Activated CD8-positive, alpha-beta T cell treated with anti-CD3 and anti-CD28 coated beads, Interleukin-2, amount 10 ng/mL, durations not matched to agents 7 days and 5 days (primary cell): ENCODE measurements around the gene HADHA. TPM values are rescaled to one million over a fixed set of nuclear protein-coding genes. Genes with fewer than 3 reads are reported as not detected.

Source experiments
- ATAC-seq: fragments of 150-1000 bp; cut with Tn5 transposase; one replicate; pipeline ENCODE4 v1.10.0; 2021; ENCODE audit warnings: moderate library complexity
- CTCF ChIA-PET: fragments of 350-600 bp; sonication (Branson Sonifier 250); formaldehyde crosslinking; loops from one replicate; lab custom pipeline; 2021; ENCODE audit warnings: antibody characterized with exemption; lab: Charles Lee
- POLR2A ChIA-PET: fragments of 350-600 bp; sonication (Branson Sonifier 250); formaldehyde crosslinking; loops from one replicate; lab custom pipeline; 2021; ENCODE audit warnings: antibody characterized with exemption; lab: Charles Lee
- DNase-seq: peaks from one replicate; pipeline ENCODE4 v3.0.0-alpha.2; 2020
- H3K27ac Mint-ChIP-seq: one replicate; pipeline ENCODE4 v1.8.0; 2021; ENCODE audit warnings: mild to moderate bottlenecking, mixed read lengths
- H3K27me3 Mint-ChIP-seq: one replicate; pipeline ENCODE4 v1.8.0; 2021; ENCODE audit warnings: low read depth, mixed read lengths
- H3K36me3 Mint-ChIP-seq: one replicate; pipeline ENCODE4 v1.8.0; 2021; ENCODE audit warnings: low read depth, mixed read lengths
- H3K4me1 Mint-ChIP-seq: one replicate; pipeline ENCODE4 v1.8.0; 2021; ENCODE audit warnings: low read depth, mixed read lengths
- H3K4me3 Mint-ChIP-seq: one replicate; pipeline ENCODE4 v1.8.0; 2021; ENCODE audit warnings: mild to moderate bottlenecking, mixed read lengths
- H3K9me3 Mint-ChIP-seq: one replicate; pipeline ENCODE4 v1.8.0; 2022; ENCODE audit warnings: mixed read lengths; ENCODE audit not compliant: insufficient read depth
- total RNA-seq, 2 experiments: library from RNA; stranded (reverse); gene quantifications; one replicate each; pipeline ENCODE4 v1.2.3, GENCODE V29; 2021

The HADHA gene
- total RNA-seq, result 100 to 1,000 TPM; 119 to 124 TPM

- Mint-ChIP-seq H3K36me3 (peaks cover 3% of the 10 kb centered on the region), H3K4me3 (peak within 1 kb of the TSS; percentile 99), H3K4me1 (peaks cover 50% of the 10 kb centered on the region), H3K27me3 (no peaks in the 10 kb centered on the region), H3K27ac (peak within 1 kb of the TSS; percentile 100), H3K9me3 (no peaks in the 10 kb centered on the region)
- CTCF ChIA-PET, result interaction anchor here (0.7 to 5.5 kb wide), 13 partner anchors 9 to 225 kb away, joined by 3 to 32 read pairs (median 4); partner anchors contain the start of genes ADGRF3 and SELENOI
- ATAC-seq (peak; percentile 87), DNase-seq (peak; percentile 88)
- POLR2A ChIA-PET, result interaction anchor here (0.7 to 4.7 kb wide), 11 partner anchors 9 to 366 kb away, joined by 3 to 26 read pairs (median 3); partner anchors contain the start of genes ADGRF3, ASXL2, RAB10 and SELENOI
Measured at GRCh38 chr2:26244309-26245230, at the start of gene HADHA, which contains the start of gene HADHB. TSS of gene HADHA (minus strand) at chr2:26244632. CDS start at chr2:26244596, 36 bp downstream. TSS of gene HADHB (plus strand) at chr2:26244939. CDS start at chr2:26254255, 9,316 bp downstream.

GRCh38 chr2:26292646-26293045, 48.2 kb upstream of the HADHA start:
- H3K9me3 Mint-ChIP-seq, result no peaks in the 10 kb centered on the region
- H3K4me3 Mint-ChIP-seq, result no peak overlapping the region
- no peaks in the 10 kb centered on the region for H3K27me3 Mint-ChIP-seq
- no peaks in the 10 kb centered on the region for H3K4me1 Mint-ChIP-seq
- H3K27ac Mint-ChIP-seq, result no peak overlapping the region
- ChIA-PET CTCF (no interaction called here), POLR2A (interaction anchor here (0.6 kb wide), 1 partner anchor 424 kb away, joined by 4 read pairs; no protein-coding TSS in a partner anchor)
- DNase-seq, result no peak
- peaks cover under 1% of the 10 kb centered on the region for H3K36me3 Mint-ChIP-seq
- ATAC-seq, result no peak

- ATAC-seq (no peak), DNase-seq (no peak)
- H3K27me3 Mint-ChIP-seq, result no peaks in the 10 kb centered on the region
- H3K9me3 Mint-ChIP-seq, result no peaks in the 10 kb centered on the region
- POLR2A ChIA-PET, result no interaction called here
- H3K27ac Mint-ChIP-seq, result no peak overlapping the region
- CTCF ChIA-PET, result no interaction called here
- H3K4me1 Mint-ChIP-seq, result no peaks in the 10 kb centered on the region
- H3K36me3 Mint-ChIP-seq, result peaks cover 15% of the 10 kb centered on the region
- H3K4me3 Mint-ChIP-seq, result no peak overlapping the region
Measured at GRCh38 chr2:26290001-26290400, 45.6 kb upstream of the HADHA start.

- no peak for DNase-seq
- Mint-ChIP-seq H3K27me3 (no peaks in the 10 kb centered on the region), H3K27ac (no peak overlapping the region), H3K36me3 (peaks cover 39% of the 10 kb centered on the region), H3K4me1 (no peaks in the 10 kb centered on the region), H3K4me3 (no peak overlapping the region), H3K9me3 (no peaks in the 10 kb centered on the region)
- POLR2A ChIA-PET, result no interaction called here
- CTCF ChIA-PET, result no interaction called here
- ATAC-seq, result no peak
Measured at GRCh38 chr2:26285931-26286330, 41.5 kb upstream of the HADHA start.

GRCh38 chr2:26284132-26284531, 39.7 kb upstream of the HADHA start:
- CTCF ChIA-PET, result no interaction called here
- H3K27ac Mint-ChIP-seq, result no peak overlapping the region
- H3K4me1 Mint-ChIP-seq, result no peaks in the 10 kb centered on the region
- H3K36me3 Mint-ChIP-seq, result peaks cover 44% of the 10 kb centered on the region
- H3K9me3 Mint-ChIP-seq, result no peaks in the 10 kb centered on the region
- no peak for ATAC-seq
- no peak for DNase-seq
- POLR2A ChIA-PET, result no interaction called here
- no peaks in the 10 kb centered on the region for H3K27me3 Mint-ChIP-seq
- no peak overlapping the region for H3K4me3 Mint-ChIP-seq

- ChIA-PET POLR2A (no interaction called here), CTCF (no interaction called here)
- Mint-ChIP-seq H3K36me3 (peaks cover 50% of the 10 kb centered on the region), H3K9me3 (no peaks in the 10 kb centered on the region), H3K4me1 (no peaks in the 10 kb centered on the region), H3K27me3 (no peaks in the 10 kb centered on the region), H3K27ac (no peak overlapping the region), H3K4me3 (no peak overlapping the region)
- DNase-seq (no peak), ATAC-seq (no peak)
Measured at GRCh38 chr2:26283606-26284005, 39.2 kb upstream of the HADHA start.

GRCh38 chr2:26281226-26281625, 36.8 kb upstream of the HADHA start:
- Mint-ChIP-seq H3K27ac (no peak overlapping the region), H3K4me3 (no peak overlapping the region), H3K36me3 (peaks cover 46% of the 10 kb centered on the region), H3K27me3 (no peaks in the 10 kb centered on the region), H3K4me1 (no peaks in the 10 kb centered on the region), H3K9me3 (no peaks in the 10 kb centered on the region)
- ATAC-seq, result no peak
- DNase-seq, result no peak
- ChIA-PET CTCF (no interaction called here), POLR2A (no interaction called here)

- no peaks in the 10 kb centered on the region for H3K9me3 Mint-ChIP-seq
- no peaks in the 10 kb centered on the region for H3K27me3 Mint-ChIP-seq
- ATAC-seq (no peak), DNase-seq (no peak)
- no peaks in the 10 kb centered on the region for H3K4me1 Mint-ChIP-seq
- no peak overlapping the region for H3K4me3 Mint-ChIP-seq
- peaks cover 41% of the 10 kb centered on the region for H3K36me3 Mint-ChIP-seq
- POLR2A ChIA-PET, result interaction anchor here (0.7 kb wide), 1 partner anchor 902 kb away, joined by 4 read pairs; no protein-coding TSS in a partner anchor
- CTCF ChIA-PET, result no interaction called here
- H3K27ac Mint-ChIP-seq, result no peak overlapping the region
Measured at GRCh38 chr2:26279886-26280285, 35.5 kb upstream of the HADHA start.

GRCh38 chr2:26276484-26277227, 32.2 kb upstream of the HADHA start:
- ChIA-PET CTCF (no interaction called here), POLR2A (no interaction called here)

GRCh38 chr2:26274058-26274613, 29.7 kb upstream of the HADHA start:
- DNase-seq (no peak), ATAC-seq (no peak)
- no peak overlapping the region for H3K27ac Mint-ChIP-seq
- peaks cover 6% of the 10 kb centered on the region for H3K4me1 Mint-ChIP-seq
- peaks cover 22% of the 10 kb centered on the region for H3K36me3 Mint-ChIP-seq
- no peaks in the 10 kb centered on the region for H3K27me3 Mint-ChIP-seq
- CTCF ChIA-PET, result interaction anchor here (0.6 to 1.1 kb wide), 2 partner anchors 55 to 57 kb away, joined by 3 read pairs; no protein-coding TSS in a partner anchor
- H3K9me3 Mint-ChIP-seq, result no peaks in the 10 kb centered on the region
- H3K4me3 Mint-ChIP-seq, result no peak overlapping the region
- POLR2A ChIA-PET, result no interaction called here

More at GRCh38 chr2:26276484-26277227, 32.2 kb upstream of the HADHA start:
- no peak overlapping the region for H3K4me3 Mint-ChIP-seq
- peaks cover 2% of the 10 kb centered on the region for H3K4me1 Mint-ChIP-seq
- peaks cover 30% of the 10 kb centered on the region for H3K36me3 Mint-ChIP-seq
- H3K27me3 Mint-ChIP-seq, result no peaks in the 10 kb centered on the region
- H3K9me3 Mint-ChIP-seq, result no peaks in the 10 kb centered on the region
- DNase-seq, result no peak
- no peak for ATAC-seq
- no peak overlapping the region for H3K27ac Mint-ChIP-seq

GRCh38 chr2:26273501-26273900, 29.1 kb upstream of the HADHA start:
- no peaks in the 10 kb centered on the region for H3K9me3 Mint-ChIP-seq
- ATAC-seq (no peak), DNase-seq (no peak)
- ChIA-PET CTCF (interaction anchor here (0.6 to 1.1 kb wide), 2 partner anchors 56 kb away, joined by 3 read pairs; no protein-coding TSS in a partner anchor), POLR2A (no interaction called here)
- no peaks in the 10 kb centered on the region for H3K27me3 Mint-ChIP-seq
- peaks cover 6% of the 10 kb centered on the region for H3K4me1 Mint-ChIP-seq
- no peak overlapping the region for H3K27ac Mint-ChIP-seq
- peaks cover 15% of the 10 kb centered on the region for H3K36me3 Mint-ChIP-seq
- no peak overlapping the region for H3K4me3 Mint-ChIP-seq
